GM12892 (cell line): ENCODE measurements around the gene RBM33.

ENCODE experiments used
- POLR2A ChIP-seq: IDR thresholded peaks from 2 replicates; pipeline ENCODE4 v1.6.1; 2011; ENCODE audit warnings: low read depth, low read length, control low read depth
- POLR2AphosphoS5 ChIP-seq: IDR thresholded peaks from 2 replicates; pipeline ENCODE4 v1.6.1; 2011; ENCODE audit warnings: low read depth, low read length, control low read depth
- TAF1 ChIP-seq: IDR thresholded peaks from 2 replicates; pipeline ENCODE4 v1.6.1; 2011; ENCODE audit warnings: low read depth, mild to moderate bottlenecking, control low read depth, low read length, borderline replicate concordance

DNA sequence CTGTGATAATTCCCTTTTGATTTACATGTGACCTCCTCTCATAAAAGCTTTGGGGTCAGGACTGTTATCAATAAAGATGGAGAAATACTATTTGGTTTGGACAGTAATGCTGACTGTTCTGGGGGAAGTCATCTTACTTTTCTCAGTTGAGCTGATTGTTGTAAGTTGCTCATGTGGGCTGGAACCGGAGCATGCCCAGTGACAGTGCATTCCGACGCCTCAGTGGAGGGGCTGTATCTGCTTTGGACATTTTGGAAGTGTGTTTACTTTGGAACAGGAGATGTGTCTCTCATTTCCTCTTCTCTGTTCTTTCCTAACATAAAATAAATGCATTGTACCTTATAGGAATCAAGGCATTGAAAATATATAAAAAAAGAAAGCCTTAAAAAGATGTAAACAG is 30.1 kb downstream of the RBM33 start:
- no peak for TF ChIP-seq POLR2AphosphoS5
- TF ChIP-seq POLR2A = no peak
- no peak for TF ChIP-seq TAF1
